ENCODE measurements around the gene TTC21A. TPM values are rescaled to one million over a fixed set of nuclear protein-coding genes. Genes with fewer than 3 reads are reported as not detected.
A peak's percentile ranks its signal among the peaks of the same experiment; 100 is the strongest.

The TTC21A gene
- total and polyA plus RNA-seq, 11 donors = 0.72 to 4.8 (median 1.9) TPM

DNA sequence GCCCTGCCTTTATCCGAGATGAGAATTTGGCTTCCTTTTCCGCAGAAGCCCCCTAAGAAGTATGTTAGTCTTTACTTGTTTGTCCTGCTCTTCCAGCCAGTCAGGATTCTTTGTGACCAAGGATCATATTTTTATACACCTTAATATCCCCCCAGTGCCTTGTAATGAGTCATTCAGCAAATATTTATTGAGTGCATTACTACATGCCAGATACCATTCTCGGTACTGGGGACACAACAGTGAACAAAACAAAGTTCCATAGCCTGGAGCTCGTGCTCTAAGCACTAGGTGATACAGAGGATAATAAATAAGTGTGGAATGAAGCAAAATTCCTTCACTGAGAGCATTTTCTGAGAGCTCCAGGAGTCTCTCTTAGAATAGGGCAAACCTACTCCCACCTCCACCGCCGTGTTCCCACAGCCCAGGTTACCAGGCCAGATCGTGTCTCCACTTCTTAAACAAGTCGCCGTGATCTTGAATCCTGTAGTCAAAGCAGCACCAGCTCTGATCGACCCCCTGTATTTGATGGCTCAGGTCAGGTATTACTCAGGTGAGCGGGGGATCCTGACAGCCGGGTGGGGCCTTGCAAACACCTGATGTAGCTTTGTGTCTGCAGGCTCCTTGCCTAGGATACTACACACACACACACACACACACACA lies 18.5 kb downstream of the TTC21A start:
- no peak overlapping the region for H3K27ac ChIP-seq

GRCh38 chr3:39126532-39127071 lies 19.1 kb downstream of the TTC21A start:
- H3K36me3 ChIP-seq = no peaks in the 10 kb centered on the region
- no peak overlapping the region for H3K4me3 ChIP-seq
- 47 to 56% (median 52%) methylated on average over 6 of the region's 6 CpGs for WGBS, 4 donors
- H3K27me3 ChIP-seq = no peaks in the 10 kb centered on the region
- H3K9me3 ChIP-seq = no peaks in the 10 kb centered on the region
- ATAC-seq = peak; percentile 62 to 85 (median 79)
- peak in 2 of 5 donors; percentile 45 to 69 for DNase-seq
- intact Hi-C loops (cut with DNase I) = loop anchor here in 8 of 10 donors (1.0 to 5.0 kb wide), 8 partner anchors 61 to 164 kb away; partner anchors contain the start of gene XIRP1 (in 1 of the 8)
- TF ChIP-seq, protein P1, sequence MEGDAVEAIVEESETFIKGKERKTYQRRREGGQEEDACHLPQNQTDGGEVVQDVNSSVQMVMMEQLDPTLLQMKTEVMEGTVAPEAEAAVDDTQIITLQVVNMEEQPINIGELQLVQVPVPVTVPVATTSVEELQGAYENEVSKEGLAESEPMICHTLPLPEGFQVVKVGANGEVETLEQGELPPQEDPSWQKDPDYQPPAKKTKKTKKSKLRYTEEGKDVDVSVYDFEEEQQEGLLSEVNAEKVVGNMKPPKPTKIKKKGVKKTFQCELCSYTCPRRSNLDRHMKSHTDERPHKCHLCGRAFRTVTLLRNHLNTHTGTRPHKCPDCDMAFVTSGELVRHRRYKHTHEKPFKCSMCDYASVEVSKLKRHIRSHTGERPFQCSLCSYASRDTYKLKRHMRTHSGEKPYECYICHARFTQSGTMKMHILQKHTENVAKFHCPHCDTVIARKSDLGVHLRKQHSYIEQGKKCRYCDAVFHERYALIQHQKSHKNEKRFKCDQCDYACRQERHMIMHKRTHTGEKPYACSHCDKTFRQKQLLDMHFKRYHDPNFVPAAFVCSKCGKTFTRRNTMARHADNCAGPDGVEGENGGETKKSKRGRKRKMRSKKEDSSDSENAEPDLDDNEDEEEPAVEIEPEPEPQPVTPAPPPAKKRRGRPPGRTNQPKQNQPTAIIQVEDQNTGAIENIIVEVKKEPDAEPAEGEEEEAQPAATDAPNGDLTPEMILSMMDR (IDR thresholded peaks at IDR 0.05) = peak; percentile 45 to 77 (median 62)
- TF ChIP-seq POLR2A (IDR thresholded peaks at IDR 0.05) = no peak
- H3K27ac ChIP-seq = no peak overlapping the region
- H3K4me1 ChIP-seq = peaks cover 0 to 17% (median 3%) of the 10 kb centered on the region in 12 donors

More for the DNA sequence above, 18.5 kb downstream of the TTC21A start:
- Histone ChIP-seq H3K4me3 (no peak overlapping the region), H3K9me3 (no peaks in the 10 kb centered on the region), H3K36me3 (peaks cover 0 to 2% (median 0%) of the 10 kb centered on the region in 9 donors), H3K4me1 (peaks cover 0 to 17% (median 3%) of the 10 kb centered on the region in 12 donors), H3K27me3 (no peaks in the 10 kb centered on the region)
- intact Hi-C loops (cut with DNase I) = loop anchor here (1.0 to 5.0 kb wide), 9 partner anchors 61 to 165 kb away; partner anchors contain the start of gene XIRP1 (in 1 of the 10)
- TF ChIP-seq, protein P1 (IDR thresholded peaks at IDR 0.05) = no peak
- no peak for TF ChIP-seq POLR2A (IDR thresholded peaks at IDR 0.05)
- ATAC-seq (peak in 2 of 4 donors; percentile 19 to 40), DNase-seq (no peak)
- 65 to 72% (median 70%) methylated on average over 12 of the region's 12 CpGs for WGBS, 4 donors

DNA sequence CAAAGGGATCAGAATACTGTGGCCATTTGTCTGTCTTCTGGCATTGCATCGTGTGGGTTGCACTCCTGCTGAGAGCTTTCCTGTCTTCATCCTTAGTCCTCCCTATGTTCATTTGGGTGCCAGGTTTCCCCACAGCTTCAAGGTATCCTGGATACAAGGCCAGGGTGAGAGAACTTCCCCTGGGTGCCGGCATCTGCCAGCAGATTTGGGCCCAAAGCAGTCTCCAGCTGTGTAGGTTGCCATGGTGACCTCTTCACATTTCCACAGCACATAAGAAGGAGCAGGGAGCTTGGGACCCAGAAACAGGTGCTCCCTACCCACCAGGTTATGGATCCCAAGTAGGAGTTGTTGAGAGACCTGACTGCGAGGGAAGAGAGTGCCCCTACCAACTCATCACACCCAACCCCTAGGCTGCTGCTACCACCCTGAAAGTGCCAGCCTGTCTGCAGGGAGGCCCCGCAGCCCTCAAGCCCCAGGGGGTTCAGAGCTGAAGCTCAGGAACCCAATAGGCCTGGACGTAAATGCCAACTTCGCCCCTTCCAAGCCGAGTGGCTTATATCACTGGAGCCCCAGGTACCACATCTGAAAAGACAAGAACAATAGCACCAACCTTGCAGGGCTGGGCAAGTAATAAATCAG lies 19.9 kb downstream of the TTC21A start:
- 83 to 91% (median 85%) methylated on average over 7 of the region's 7 CpGs for WGBS, 4 donors
- H3K36me3 ChIP-seq = no peaks in the 10 kb centered on the region
- H3K27me3 ChIP-seq = no peaks in the 10 kb centered on the region
- TF ChIP-seq, protein P1 (IDR thresholded peaks at IDR 0.05) = no peak
- TF ChIP-seq POLR2A (IDR thresholded peaks at IDR 0.05) = no peak
- no peak for ATAC-seq
- H3K4me3 ChIP-seq = no peak overlapping the region
- peak in 1 of 5 donors; percentile 19 for DNase-seq
- no peaks in the 10 kb centered on the region for H3K9me3 ChIP-seq
- intact Hi-C loops (cut with DNase I) = loop anchor here in 6 of 10 donors (2.0 to 5.0 kb wide), 7 partner anchors 60 to 163 kb away; partner anchors contain the start of gene XIRP1 (in 1 of the 6)
- no peak overlapping the region for H3K27ac ChIP-seq
- peaks cover 0 to 17% (median 3%) of the 10 kb centered on the region in 12 donors for H3K4me1 ChIP-seq

- DNase-seq = no peak
- no peak for ATAC-seq
- Histone ChIP-seq H3K27ac (no peak overlapping the region), H3K4me1 (peaks cover 0 to 17% (median 3%) of the 10 kb centered on the region in 12 donors), H3K36me3 (no peaks in the 10 kb centered on the region), H3K4me3 (no peak overlapping the region), H3K9me3 (no peaks in the 10 kb centered on the region), H3K27me3 (no peaks in the 10 kb centered on the region)
- intact Hi-C loops (cut with DNase I) = loop anchor here in 6 of 10 donors (2.0 to 5.0 kb wide), 7 partner anchors 59 to 163 kb away; partner anchors contain the start of gene XIRP1 (in 1 of the 6)
- 25 to 57% (median 31%) methylated on average over 1 of the region's 1 CpG for WGBS, 4 donors
- TF ChIP-seq, protein P1 (IDR thresholded peaks at IDR 0.05) = no peak
- TF ChIP-seq POLR2A (IDR thresholded peaks at IDR 0.05) = no peak
These were observed 20.4 kb downstream of the TTC21A start for GRCh38 chr3:39127908-39128304.
